Activated T-helper 17 cell treated with anti-CD3 and anti-CD28 coated beads, Interleukin-2, amount 50 U/mL, for 72 hours (primary cell): ENCODE results near the gene SLC4A3. TPM values are rescaled to one million over a fixed set of nuclear protein-coding genes. Genes with fewer than 3 reads are reported as not detected.
A peak's percentile ranks its signal among the peaks of the same experiment; 100 is the strongest.

Source experiments
- ATAC-seq: fragments of 150-1000 bp; cut with Tn5 transposase; replicated peaks from 2 replicates; pipeline ENCODE4 v1.10.0; 2021; ENCODE audit warnings: mild to moderate bottlenecking, moderate library complexity
- H3K27ac Mint-ChIP-seq: one replicate; pipeline ENCODE4 v1.8.0; 2022; ENCODE audit warnings: mixed read lengths
- H3K27me3 Mint-ChIP-seq: one replicate; pipeline ENCODE4 v1.8.0; 2022; ENCODE audit warnings: mixed read lengths
- H3K36me3 Mint-ChIP-seq: one replicate; pipeline ENCODE4 v1.8.0; 2022; ENCODE audit warnings: low read depth, mild to moderate bottlenecking, mixed read lengths
- H3K4me1 Mint-ChIP-seq: one replicate; pipeline ENCODE4 v1.8.0; 2022; ENCODE audit warnings: mixed read lengths
- H3K4me3 Mint-ChIP-seq: one replicate; pipeline ENCODE4 v1.8.0; 2022; ENCODE audit warnings: mild to moderate bottlenecking, mixed read lengths
- H3K9me3 Mint-ChIP-seq: one replicate; pipeline ENCODE4 v1.8.0; 2022; ENCODE audit warnings: mixed read lengths
- total RNA-seq, 2 donors: library from RNA; stranded (reverse); gene quantifications; one replicate each; pipeline ENCODE4 v1.2.3, GENCODE V29; 2022

The SLC4A3 gene
- total RNA-seq, 2 donors from 2014 or later, result not detected

DNA sequence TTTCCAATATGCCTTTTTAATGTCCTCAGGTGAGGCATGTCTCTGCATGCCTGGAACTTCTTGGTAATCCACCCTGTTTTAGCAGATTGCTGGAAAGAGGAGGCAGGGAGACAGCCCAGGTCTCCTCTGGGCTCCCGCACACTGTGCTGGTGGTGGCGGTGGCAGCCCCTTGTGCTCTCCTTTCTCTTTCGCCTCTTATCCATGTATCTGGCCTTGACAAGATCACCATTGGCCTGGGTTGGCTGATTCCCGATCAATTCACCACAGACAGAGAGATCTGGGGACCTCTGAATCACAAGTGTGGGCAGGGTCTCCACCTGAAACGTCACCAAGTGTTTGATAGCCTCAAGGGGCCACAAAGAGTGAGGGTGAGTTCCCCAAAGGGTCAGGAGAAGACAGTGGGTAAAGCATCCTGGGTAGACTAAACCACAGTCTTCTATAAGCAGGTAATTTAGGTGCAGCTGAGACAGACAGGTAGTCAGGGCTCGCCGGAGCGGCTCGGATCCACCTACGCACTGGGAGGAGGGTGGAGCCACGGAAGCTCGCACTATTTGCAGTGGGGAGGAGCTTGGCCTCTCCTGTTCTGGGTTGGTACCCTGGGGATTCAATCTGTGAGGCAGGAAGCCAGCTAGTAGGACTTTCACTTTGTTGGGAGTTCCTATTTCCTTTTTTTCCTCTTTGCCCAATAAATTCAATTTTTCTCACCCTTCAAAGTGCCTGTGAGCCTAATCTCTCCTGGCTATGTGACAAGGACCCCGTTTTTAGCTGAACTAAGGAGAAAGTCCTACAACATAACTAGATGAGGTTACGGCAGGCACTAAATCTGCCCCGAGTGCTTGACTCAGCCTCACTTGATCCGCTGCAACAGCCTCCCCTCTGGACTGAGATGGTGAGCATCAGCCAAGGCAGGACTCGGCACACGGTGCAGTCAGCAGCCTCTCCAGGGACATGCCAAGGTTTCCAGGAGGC, 57.6 kb downstream of the SLC4A3 start:
- peak; percentile 93 for ATAC-seq
- Mint-ChIP-seq H3K4me3 (peak overlapping the region; percentile 55), H3K27ac (no peak overlapping the region), H3K4me1 (no peaks in the 10 kb centered on the region), H3K27me3 (peaks cover 27% of the 10 kb centered on the region), H3K36me3 (no peaks in the 10 kb centered on the region), H3K9me3 (no peaks in the 10 kb centered on the region)

DNA sequence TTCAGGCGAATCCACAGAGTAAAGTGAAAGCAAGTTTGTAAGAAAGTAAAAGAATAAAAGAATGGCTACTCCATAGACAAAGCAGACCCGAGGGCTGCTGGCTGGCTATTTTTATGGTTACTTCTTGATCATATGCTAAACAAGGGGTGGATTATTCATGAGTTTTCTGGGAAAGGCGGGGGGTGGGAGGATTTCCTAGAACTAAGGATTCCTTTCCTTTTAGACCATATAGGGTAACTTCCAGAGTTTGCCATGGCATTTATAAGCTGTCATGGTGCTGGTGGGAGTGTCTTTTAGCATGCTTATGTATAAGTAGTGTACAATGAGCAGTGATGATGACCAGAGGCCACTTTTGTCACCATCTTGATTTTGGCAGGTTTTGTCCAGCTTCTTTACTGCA, 59.8 kb downstream of the SLC4A3 start:
- H3K4me1 Mint-ChIP-seq, result no peaks in the 10 kb centered on the region
- H3K36me3 Mint-ChIP-seq, result no peaks in the 10 kb centered on the region
- H3K4me3 Mint-ChIP-seq, result no peak overlapping the region
- no peak for ATAC-seq
- no peaks in the 10 kb centered on the region for H3K9me3 Mint-ChIP-seq
- H3K27ac Mint-ChIP-seq, result no peak overlapping the region
- peaks cover 31% of the 10 kb centered on the region for H3K27me3 Mint-ChIP-seq

DNA sequence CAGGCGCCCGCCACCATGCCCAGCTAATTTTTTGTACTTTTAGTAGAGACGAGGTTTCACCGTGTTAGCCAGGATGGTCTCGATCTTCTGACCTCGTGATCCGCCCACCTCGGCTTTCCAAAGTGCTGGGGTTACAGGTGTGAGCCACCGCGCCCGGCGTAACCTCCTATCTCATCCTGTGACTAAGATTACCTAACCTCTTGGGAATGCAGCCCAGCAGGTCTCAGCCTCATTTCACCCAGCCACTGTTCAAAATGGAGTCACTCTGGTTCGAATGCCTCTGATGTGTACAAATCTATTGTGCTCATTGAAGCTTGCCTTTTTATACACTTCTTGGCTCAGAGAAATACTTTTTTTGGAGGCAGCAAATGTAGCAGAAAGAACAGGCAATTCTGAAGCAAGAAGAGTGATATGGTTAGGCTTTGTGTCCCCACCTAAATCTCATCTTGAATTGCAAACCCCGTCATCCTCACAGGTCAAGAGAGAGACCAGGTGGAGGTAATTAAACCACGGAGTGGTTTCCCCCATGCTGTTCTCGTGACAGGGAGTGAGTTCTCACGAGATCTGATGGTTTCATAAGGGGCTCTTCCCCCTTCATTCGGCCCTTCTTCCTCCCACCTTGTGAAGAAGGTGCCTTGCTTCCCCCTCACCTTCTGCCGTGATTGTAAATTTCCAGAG, 60.6 kb downstream of the SLC4A3 start:
- no peaks in the 10 kb centered on the region for H3K36me3 Mint-ChIP-seq
- no peak overlapping the region for H3K27ac Mint-ChIP-seq
- no peaks in the 10 kb centered on the region for H3K4me1 Mint-ChIP-seq
- H3K27me3 Mint-ChIP-seq, result peaks cover 34% of the 10 kb centered on the region
- ATAC-seq, result no peak
- H3K9me3 Mint-ChIP-seq, result no peaks in the 10 kb centered on the region
- H3K4me3 Mint-ChIP-seq, result no peak overlapping the region

DNA sequence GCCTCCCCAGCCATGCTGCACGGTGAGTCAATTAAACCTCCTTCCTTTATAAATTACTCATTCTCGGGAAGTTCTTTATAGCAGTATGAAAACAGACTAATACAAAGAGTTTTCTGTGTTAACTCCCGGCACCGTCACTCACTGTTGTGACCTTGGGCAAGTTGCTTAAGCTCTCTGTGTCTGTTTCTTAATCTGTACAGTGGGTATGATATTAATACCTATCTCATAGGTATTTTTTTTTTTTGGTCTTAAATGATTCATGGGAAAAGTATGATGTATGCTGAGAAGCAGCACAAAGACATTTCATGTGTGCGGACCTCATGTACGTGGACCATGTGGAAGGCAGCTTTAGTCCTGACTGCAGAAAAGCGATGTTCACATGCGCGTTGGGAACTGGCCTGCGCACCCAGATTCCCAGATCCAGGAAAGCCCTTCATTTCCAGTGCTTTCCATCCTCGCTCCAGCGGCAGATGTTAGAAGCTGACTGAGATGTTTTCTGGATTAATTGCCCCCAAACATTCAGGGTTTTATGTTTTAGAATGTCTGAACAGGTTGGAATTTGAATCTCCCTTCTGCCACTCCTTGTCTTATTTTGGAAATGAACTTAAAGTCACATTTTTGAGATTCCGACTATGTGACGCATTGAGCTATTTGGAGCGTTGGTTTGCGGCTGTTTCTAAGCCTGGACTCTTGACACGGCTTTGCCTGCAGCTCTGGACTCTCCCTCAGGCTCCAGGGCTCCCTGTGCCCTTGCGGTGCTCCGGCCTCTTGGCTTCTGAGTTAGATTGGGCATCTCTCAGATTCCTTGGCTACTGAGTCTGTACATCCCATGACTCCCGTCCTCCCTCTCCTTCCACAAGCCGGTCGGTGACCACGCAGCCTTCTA, 61.4 kb downstream of the SLC4A3 start:
- H3K4me1 Mint-ChIP-seq, result no peaks in the 10 kb centered on the region
- no peaks in the 10 kb centered on the region for H3K36me3 Mint-ChIP-seq
- no peak overlapping the region for H3K4me3 Mint-ChIP-seq
- H3K9me3 Mint-ChIP-seq, result no peaks in the 10 kb centered on the region
- ATAC-seq, result peak; percentile 36
- H3K27ac Mint-ChIP-seq, result no peak overlapping the region
- H3K27me3 Mint-ChIP-seq, result peaks cover 38% of the 10 kb centered on the region

DNA sequence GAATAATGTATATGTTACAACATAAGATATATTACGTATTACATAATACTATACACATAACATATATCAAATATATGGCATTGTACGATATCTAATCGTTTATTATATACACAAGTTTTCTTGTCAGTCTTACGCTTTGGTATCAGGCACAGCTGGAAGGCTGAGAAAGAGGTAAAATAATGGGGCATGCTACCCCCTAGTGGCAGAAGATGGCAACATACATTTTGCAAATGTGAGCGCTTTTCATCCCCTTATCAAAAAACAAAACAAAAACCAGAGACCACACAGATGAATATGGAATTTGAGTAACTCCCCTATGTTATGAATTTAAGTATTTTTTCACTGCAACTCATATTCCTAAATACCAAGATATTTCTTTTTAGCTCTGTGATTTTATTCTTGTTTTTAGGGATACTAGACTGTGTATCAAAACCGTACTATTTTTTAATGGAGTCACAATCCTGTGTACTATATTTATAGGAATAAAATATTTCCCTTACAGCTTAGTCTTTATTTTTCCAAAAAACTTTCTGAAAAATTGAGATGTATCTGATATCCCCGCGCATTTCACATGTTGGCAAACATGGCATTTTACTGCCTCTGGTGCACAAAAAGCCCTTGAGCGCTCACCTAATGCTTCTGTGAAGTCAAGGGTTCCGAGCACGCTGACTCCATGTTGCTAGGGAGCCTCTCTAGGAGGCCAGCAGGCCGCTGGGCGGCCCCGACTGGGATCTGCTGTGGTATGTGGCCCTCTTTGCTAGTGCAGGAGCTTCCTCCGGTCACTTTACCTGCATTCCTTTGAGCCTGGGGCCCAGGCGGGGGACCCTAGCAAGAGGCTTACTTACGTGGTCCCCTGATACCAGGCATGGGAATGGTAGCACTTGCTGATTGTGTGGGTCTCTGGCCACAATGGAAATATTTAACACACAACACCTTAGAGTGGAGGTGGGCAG, 62.5 kb downstream of the SLC4A3 start:
- Mint-ChIP-seq H3K27ac (no peak overlapping the region), H3K9me3 (no peaks in the 10 kb centered on the region), H3K27me3 (peaks cover 48% of the 10 kb centered on the region), H3K4me1 (no peaks in the 10 kb centered on the region), H3K4me3 (no peak overlapping the region), H3K36me3 (no peaks in the 10 kb centered on the region)
- ATAC-seq, result no peak

DNA sequence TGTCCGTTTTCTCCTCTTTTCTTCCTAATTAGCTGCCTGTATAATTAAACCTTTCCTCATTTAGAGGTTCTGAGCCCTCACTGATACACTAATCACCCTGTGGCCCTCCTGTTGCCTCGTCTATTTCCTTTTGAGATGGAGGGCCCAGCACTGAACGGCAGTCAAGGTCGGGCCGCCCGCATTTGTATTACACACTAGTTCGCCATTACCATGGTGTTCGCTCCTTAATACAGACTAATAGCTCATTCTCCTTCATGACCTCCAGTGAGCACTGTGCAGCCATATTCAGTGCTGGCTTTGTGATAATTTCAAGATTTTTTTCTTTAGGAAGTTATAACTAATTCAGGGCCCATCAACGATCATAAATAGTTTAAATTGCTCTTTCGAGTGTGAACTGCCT, 64.1 kb downstream of the SLC4A3 start:
- H3K9me3 Mint-ChIP-seq, result peaks cover 4% of the 10 kb centered on the region
- no peak for ATAC-seq
- H3K4me3 Mint-ChIP-seq, result no peak overlapping the region
- no peaks in the 10 kb centered on the region for H3K36me3 Mint-ChIP-seq
- H3K27me3 Mint-ChIP-seq, result peaks cover 53% of the 10 kb centered on the region
- H3K27ac Mint-ChIP-seq, result no peak overlapping the region
- H3K4me1 Mint-ChIP-seq, result no peaks in the 10 kb centered on the region

Other genes starting within 250 kb of the SLC4A3 start
- gene DNPEP, start 239.7 kb upstream of the SLC4A3 start, total RNA-seq, result 10 to 100 TPM; 80.9 to 99.6 TPM
- not detected for gene DES, start 209.3 kb upstream of the SLC4A3 start, total RNA-seq
- 1 to 10 TPM in 1 of 2 donors, under 1 TPM in 1; 0.79 to 1.7 TPM for gene SPEG, start 192.8 kb upstream of the SLC4A3 start, total RNA-seq
- 10 to 100 TPM; 31.7 to 36.3 TPM for gene GMPPA, start 128.7 kb upstream of the SLC4A3 start, total RNA-seq
- gene ASIC4, start 113.1 kb upstream of the SLC4A3 start, total RNA-seq, result under 1 TPM in 1 of 2 donors, not detected in 1; 0.56 TPM
- 10 to 100 TPM; 14.0 to 27.6 TPM for gene CHPF, start 83.8 kb upstream of the SLC4A3 start, total RNA-seq
- gene TMEM198, start 83.6 kb upstream of the SLC4A3 start, total RNA-seq, result 1 to 10 TPM; 3.7 to 5.1 TPM
- 1 to 10 TPM in 1 of 2 donors, under 1 TPM in 1; 0.84 to 1.1 TPM for gene OBSL1, start 56.1 kb upstream of the SLC4A3 start, total RNA-seq
- not detected for gene INHA, start 55.3 kb upstream of the SLC4A3 start, total RNA-seq
- 10 to 100 TPM; 28.4 to 31.4 TPM for gene STK11IP, start 29.8 kb upstream of the SLC4A3 start, total RNA-seq